Measurements from ENCODE around the gene KLHL36.

The KLHL36 gene

DNA sequence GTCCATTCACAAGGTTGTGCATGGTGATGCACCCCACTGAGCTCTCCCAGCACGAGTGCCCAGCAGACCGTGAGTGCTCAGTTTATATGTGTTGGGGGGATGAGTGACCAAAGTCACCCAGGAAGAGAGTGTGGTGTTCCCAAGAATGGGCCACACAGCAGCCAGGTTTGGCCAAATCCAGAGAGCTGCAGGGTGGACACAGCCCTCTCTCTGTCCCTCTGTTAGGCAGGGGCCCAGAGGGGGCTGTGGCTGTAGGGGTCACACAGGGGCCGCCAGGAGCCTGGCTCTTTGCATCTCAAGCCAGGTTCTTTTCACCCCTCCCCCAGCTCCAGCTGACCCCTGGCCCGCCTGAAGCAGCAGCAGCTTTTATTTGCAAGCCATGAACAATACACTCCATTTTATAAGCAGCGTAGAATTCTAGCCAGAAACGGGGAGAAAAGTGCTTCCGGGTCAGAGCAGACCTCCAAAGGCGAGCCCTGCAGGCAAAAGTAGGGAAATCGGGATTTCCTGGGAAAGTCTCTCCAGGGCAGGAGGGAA lies 43.8 kb upstream of the KLHL36 start:
- Histone ChIP-seq H3K9me3 (no peaks in the 10 kb centered on the region), H3K4me1 (peaks cover 18% of the 10 kb centered on the region), H3K27me3 (no peaks in the 10 kb centered on the region), H3K36me3 (no peaks in the 10 kb centered on the region), H3K4me3 (ENCODE audit: low read depth, low read length) (no peak overlapping the region)
- TF ChIP-seq, protein P1, sequence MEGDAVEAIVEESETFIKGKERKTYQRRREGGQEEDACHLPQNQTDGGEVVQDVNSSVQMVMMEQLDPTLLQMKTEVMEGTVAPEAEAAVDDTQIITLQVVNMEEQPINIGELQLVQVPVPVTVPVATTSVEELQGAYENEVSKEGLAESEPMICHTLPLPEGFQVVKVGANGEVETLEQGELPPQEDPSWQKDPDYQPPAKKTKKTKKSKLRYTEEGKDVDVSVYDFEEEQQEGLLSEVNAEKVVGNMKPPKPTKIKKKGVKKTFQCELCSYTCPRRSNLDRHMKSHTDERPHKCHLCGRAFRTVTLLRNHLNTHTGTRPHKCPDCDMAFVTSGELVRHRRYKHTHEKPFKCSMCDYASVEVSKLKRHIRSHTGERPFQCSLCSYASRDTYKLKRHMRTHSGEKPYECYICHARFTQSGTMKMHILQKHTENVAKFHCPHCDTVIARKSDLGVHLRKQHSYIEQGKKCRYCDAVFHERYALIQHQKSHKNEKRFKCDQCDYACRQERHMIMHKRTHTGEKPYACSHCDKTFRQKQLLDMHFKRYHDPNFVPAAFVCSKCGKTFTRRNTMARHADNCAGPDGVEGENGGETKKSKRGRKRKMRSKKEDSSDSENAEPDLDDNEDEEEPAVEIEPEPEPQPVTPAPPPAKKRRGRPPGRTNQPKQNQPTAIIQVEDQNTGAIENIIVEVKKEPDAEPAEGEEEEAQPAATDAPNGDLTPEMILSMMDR (IDR thresholded peaks at IDR 0.05; ENCODE audit: low read depth, low read length) = no peak
- DNase-seq = no peak

DNA sequence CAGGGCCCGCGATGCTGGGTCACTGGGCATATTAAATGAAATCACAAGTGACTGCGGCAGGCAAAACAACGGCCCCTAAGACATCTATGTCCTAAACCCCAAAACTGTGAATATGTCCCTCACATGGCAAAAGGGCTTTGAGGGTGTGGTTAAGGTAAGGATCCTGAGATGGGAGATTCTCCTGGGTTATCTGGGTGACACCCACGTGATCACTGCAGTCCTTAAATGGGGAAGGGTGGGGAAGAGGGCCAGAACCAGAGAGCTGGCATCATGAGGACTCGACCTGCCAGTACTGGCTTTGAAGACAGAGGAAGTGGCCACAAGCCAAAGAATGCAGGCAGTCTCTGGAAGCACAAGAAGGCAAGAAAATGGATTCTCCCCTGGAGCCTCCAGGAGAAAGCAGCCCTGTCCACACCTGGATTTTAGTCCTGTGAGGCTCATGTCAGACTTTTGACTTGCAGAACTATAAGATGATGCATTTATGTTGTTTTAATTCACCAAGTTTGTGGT lies 42.9 kb upstream of the KLHL36 start:
- TF ChIP-seq, protein P1 (IDR thresholded peaks at IDR 0.05; ENCODE audit: low read depth, low read length) = no peak
- no peak for DNase-seq
- H3K36me3 ChIP-seq = no peaks in the 10 kb centered on the region
- H3K4me3 ChIP-seq (ENCODE audit: low read depth, low read length) = no peak overlapping the region
- H3K9me3 ChIP-seq = no peaks in the 10 kb centered on the region
- H3K4me1 ChIP-seq = peaks cover 13% of the 10 kb centered on the region
- H3K27me3 ChIP-seq = no peaks in the 10 kb centered on the region

DNA sequence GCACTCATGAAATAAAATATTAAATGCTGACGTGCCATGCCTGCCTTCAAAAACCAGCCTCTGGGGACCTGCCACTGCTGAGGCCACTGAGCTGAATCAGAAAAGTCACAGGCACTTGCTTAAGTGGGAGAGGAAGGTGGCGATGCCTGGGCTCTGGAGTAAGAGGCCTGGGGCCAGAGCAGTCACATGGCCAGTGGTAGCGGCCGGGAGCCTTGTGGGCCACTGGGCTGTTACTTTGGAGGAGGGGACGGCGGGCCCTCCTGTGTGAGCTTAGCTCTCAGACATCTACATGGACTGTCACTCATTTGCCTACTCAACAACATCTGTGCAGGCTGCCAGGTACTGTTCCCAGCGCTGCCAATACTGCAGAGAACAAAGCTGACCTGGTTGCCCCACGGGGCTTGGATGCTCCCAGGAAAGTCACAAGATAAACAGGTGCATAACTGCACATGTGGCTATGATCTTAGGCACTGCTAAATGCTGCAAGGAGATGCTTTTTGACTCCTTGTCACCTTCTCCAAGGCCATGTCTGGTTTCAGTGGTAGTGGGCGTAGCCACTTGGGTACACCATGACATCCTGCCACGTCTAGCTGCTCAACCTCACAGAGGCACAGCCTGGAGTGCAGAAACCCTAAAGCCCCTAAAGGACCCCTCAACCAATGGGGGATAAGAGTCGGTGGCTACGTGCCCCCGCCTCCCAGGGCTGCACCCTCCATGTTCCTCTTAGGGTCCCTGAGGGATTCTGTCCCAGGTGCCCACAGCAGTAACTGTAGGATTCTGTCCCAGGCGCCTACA lies 42.0 kb upstream of the KLHL36 start:
- Histone ChIP-seq H3K36me3 (no peaks in the 10 kb centered on the region), H3K27me3 (no peaks in the 10 kb centered on the region), H3K9me3 (no peaks in the 10 kb centered on the region), H3K4me3 (ENCODE audit: low read depth, low read length) (no peak overlapping the region), H3K4me1 (peaks cover 7% of the 10 kb centered on the region)
- TF ChIP-seq, protein P1 (IDR thresholded peaks at IDR 0.05; ENCODE audit: low read depth, low read length) = no peak
- no peak for DNase-seq

DNA sequence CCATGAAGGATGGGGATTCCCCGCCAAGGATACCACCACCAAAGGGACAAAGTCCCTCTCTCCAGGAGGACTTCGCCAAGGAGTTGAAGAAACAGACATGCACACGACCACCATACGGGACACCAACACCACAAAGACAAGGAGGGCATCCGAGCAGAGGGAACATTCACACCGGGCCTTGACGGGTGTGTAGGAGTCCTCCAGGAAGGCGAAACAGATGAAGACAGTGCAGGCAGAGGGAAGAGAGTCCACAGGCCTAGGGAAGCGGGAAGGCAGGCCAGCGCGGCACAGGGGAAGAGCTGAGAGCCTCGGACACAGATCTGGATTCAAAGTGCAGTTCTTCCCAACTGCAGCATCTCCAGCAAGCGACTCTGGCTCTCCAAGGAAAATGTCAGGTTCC lies 41.2 kb upstream of the KLHL36 start:
- Histone ChIP-seq H3K27me3 (no peaks in the 10 kb centered on the region), H3K36me3 (no peaks in the 10 kb centered on the region), H3K4me1 (peaks cover 7% of the 10 kb centered on the region), H3K4me3 (ENCODE audit: low read depth, low read length) (no peak overlapping the region), H3K9me3 (no peaks in the 10 kb centered on the region)
- no peak for DNase-seq
- TF ChIP-seq, protein P1 (IDR thresholded peaks at IDR 0.05; ENCODE audit: low read depth, low read length) = no peak

DNA sequence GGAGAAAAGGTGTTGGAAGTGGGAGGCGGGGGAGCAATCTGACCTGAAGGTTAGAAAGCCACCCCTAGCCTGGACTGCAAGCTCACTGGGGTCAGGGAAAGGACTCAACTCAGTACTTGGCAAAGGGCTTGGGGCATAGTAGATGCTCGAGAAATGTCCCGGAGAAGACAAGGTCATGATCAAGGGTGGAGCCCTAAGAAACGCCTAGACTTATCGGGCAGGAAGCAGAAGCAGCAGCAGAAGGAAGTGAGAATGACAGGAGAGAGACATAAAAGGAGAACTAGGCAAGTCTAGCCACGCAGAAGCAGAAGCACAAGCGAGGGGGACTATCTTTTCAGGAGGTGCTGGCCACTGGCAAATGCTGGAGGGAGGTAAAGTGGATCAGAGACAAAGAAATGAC lies 40.6 kb upstream of the KLHL36 start:
- Histone ChIP-seq H3K4me3 (ENCODE audit: low read depth, low read length) (no peak overlapping the region), H3K36me3 (no peaks in the 10 kb centered on the region), H3K9me3 (no peaks in the 10 kb centered on the region), H3K27me3 (no peaks in the 10 kb centered on the region), H3K4me1 (peaks cover 7% of the 10 kb centered on the region)
- no peak for DNase-seq
- TF ChIP-seq, protein P1 (IDR thresholded peaks at IDR 0.05; ENCODE audit: low read depth, low read length) = no peak

DNA sequence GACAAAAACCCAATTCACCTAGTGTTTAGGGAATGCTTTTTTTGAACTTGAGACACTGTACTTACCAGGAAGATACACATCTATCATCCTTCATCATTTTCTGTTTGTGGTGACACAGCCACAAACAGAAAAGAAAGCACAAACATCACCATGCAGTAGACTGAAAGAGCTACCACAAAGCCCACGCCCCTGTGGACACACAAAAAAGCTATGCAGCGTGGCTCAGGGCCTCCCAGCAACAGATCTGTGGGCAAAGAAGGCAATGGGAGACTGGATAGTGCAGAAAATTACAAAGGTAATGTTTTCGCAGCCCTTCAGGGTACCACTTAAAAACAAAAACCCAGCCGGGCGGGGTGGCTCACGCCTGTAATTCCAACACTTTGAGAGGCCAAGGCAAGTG lies 40.0 kb upstream of the KLHL36 start:
- DNase-seq = no peak
- Histone ChIP-seq H3K4me1 (peaks cover 3% of the 10 kb centered on the region), H3K27me3 (no peaks in the 10 kb centered on the region), H3K4me3 (ENCODE audit: low read depth, low read length) (no peak overlapping the region), H3K36me3 (no peaks in the 10 kb centered on the region), H3K9me3 (no peaks in the 10 kb centered on the region)
- TF ChIP-seq, protein P1 (IDR thresholded peaks at IDR 0.05; ENCODE audit: low read depth, low read length) = no peak
